Pancreas (tissue), 10 donors: ENCODE results near the gene ZMIZ1. TPM values are rescaled to one million over a fixed set of nuclear protein-coding genes. Genes with fewer than 3 reads are reported as not detected.

ENCODE experiments used
- ATAC-seq, 4 donors: fragments of 200-7000 bp; cut with Tn5 transposase; one replicate each; pipeline versions ENCODE4 v1.8.0 to v1.9.1; 2020; ENCODE audit warnings: mild to moderate bottlenecking in 4 of 4, moderate library complexity in 4 of 4
- DNase-seq, 6 donors: peaks; one replicate each; pipeline ENCODE4 v3.0.0-alpha.2; 2020
- FAIRE-seq: peaks from 2 replicates; lab custom pipeline; 2012; peaks lifted over from hg19 to GRCh38; lab: Jason Lieb, UNC
- H3K27ac ChIP-seq, 4 donors: fragments of 200-600 bp; sonication (generic); 1 replicate in 3 of 4; 2 replicates in 1 of 4; pipeline versions ENCODE4 v1.5.0 to v1.8.0; 2020
- H3K27me3 ChIP-seq, 4 donors: fragments of 200-600 bp; one replicate each; pipeline ENCODE4 v1.8.0; 2021
- H3K36me3 ChIP-seq, 3 donors: fragments of 200-600 bp; sonication (generic) in 1 of 3; one replicate each; pipeline versions ENCODE4 v1.5.0 to v1.8.0; 2020 to 2021
- H3K4me1 ChIP-seq, 3 donors: fragments of 200-600 bp; one replicate each; pipeline ENCODE4 v1.8.0; 2021
- H3K4me3 ChIP-seq, 4 donors: fragments of 200-600 bp; sonication (generic) in 2 of 4; one replicate each; pipeline versions ENCODE4 v1.5.0 to v1.8.0; 2020 to 2021
- H3K9me3 ChIP-seq, 4 donors: fragments of 200-600 bp; one replicate each; pipeline ENCODE4 v1.8.0; 2021
- CTCF ChIP-seq, 4 donors: fragments of 200-600 bp; sonication (generic) in 3 of 4; IDR thresholded peaks; one replicate each; pipeline versions ENCODE4 v1.5.0 to v1.8.0; 2021; ENCODE audit warnings: antibody characterized with exemption in 4 of 4
- WGBS, 2 donors: extraction: QIAGEN DNeasy Blood & Tissue Kit; methylation state at CpG; one replicate each; pipeline ENCODE4 v1.1.7; 2013; 5-methylcytosine and 5-hydroxymethylcytosine counted together
- intact Hi-C, 3 donors: fragments of 100-400 bp; cut with DNase I; formaldehyde crosslinking; loops; one replicate each; pipeline versions ENCODE4 v1.11.1 to v1.14.2; 2022
- polyA plus RNA-seq, 2 donors: library from polyadenylated mRNA; stranded (reverse); fragments of 200-250 nt; gene quantifications; one replicate each; pipeline ENCODE4 v1.2.3, GENCODE V29; 2013
- total RNA-seq, 6 donors: library from RNA; stranded (reverse); fragmentation: NEBNext Ultra II Directional in 4 of 6; extraction: Animal tissue kit (Norgen Biotek cat#: 25700) in 4 of 6; gene quantifications; one replicate each; pipeline versions ENCODE4 v1.2.1 to v1.2.4, GENCODE V29; 2021 to 2023
- donor health status: healthy with polysubstance abuse.
- donor health status: DM: no; HTN: no; CAD: no; lungs with moderate emphysema.
- donor health status: DM: no; HTN: no; CAD: no.
- donor health status: control.
- donor health status: control.
- donor health status: Bipolar disorder and iron deficiency.
- donor health status: DM: yes; HTN: yes; CAD: no.
- donor health status: DM: no; HTN: no; CAD: no.
- donor health status: DM: no; HTN: no; CAD: no.
- donor health status: DM: yes; HTN: yes; CAD: no.

Gene ZMIZ1
- total and polyA plus RNA-seq, 8 donors, result 14.5 to 45.0 (median 21.9) TPM

GRCh38 chr10:79145174-79145483 is 76.4 kb downstream of the ZMIZ1 start:
- 89 to 90% methylated on average over 5 of the region's 5 CpGs for WGBS, 2 donors
- Histone ChIP-seq H3K4me3 (no peak overlapping the region), H3K4me1 (peaks cover 4 to 40% (median 13%) of the 10 kb centered on the region in 3 donors), H3K36me3 (peaks cover 0 to 17% (median 7%) of the 10 kb centered on the region in 3 donors), H3K27ac (peak overlapping the region in 1 of 4 donors; percentile 64), H3K9me3 (no peaks in the 10 kb centered on the region), H3K27me3 (no peaks in the 10 kb centered on the region)
- no peak for TF ChIP-seq CTCF (IDR thresholded peaks at IDR 0.05)
- FAIRE-seq (no peak), ATAC-seq (no peak), DNase-seq (no peak)
- intact Hi-C loops, result no loop called here

- FAIRE-seq, result no peak
- Histone ChIP-seq H3K27ac (peak overlapping the region; percentile 23 to 78 (median 61)), H3K4me1 (peaks cover 4 to 40% (median 13%) of the 10 kb centered on the region in 3 donors), H3K4me3 (no peak overlapping the region), H3K27me3 (no peaks in the 10 kb centered on the region), H3K36me3 (peaks cover 0 to 13% (median 1%) of the 10 kb centered on the region in 3 donors), H3K9me3 (no peaks in the 10 kb centered on the region)
- no peak for TF ChIP-seq CTCF (IDR thresholded peaks at IDR 0.05)
- 92 to 98% methylated on average over 9 of the region's 9 CpGs for WGBS, 2 donors
- intact Hi-C loops, result no loop called here
- ATAC-seq, result no peak
- no peak for DNase-seq
Observed at GRCh38 chr10:79145517-79146470, 77.0 kb downstream of the ZMIZ1 start.

- peaks cover 0 to 6% (median 0%) of the 10 kb centered on the region in 3 donors for H3K36me3 ChIP-seq
- ATAC-seq (peak; percentile 57 to 70 (median 65)), FAIRE-seq (no peak), DNase-seq (peak in 4 of 6 donors; percentile 56 to 72 (median 63))
- WGBS, 2 donors, result 28 to 45% methylated on average over 13 of the region's 13 CpGs
- H3K27me3 ChIP-seq, result no peaks in the 10 kb centered on the region
- intact Hi-C loops, result no loop called here
- H3K27ac ChIP-seq, result peak overlapping the region; percentile 23 to 78 (median 61)
- H3K4me3 ChIP-seq, result no peak overlapping the region
- no peaks in the 10 kb centered on the region for H3K9me3 ChIP-seq
- no peak for TF ChIP-seq CTCF (IDR thresholded peaks at IDR 0.05)
- H3K4me1 ChIP-seq, result peaks cover 4 to 40% (median 13%) of the 10 kb centered on the region in 3 donors
Observed at GRCh38 chr10:79146611-79147130, 77.9 kb downstream of the ZMIZ1 start.

GRCh38 chr10:79147306-79147705 is 78.5 kb downstream of the ZMIZ1 start:
- peaks cover 4 to 40% (median 13%) of the 10 kb centered on the region in 3 donors for H3K4me1 ChIP-seq
- ATAC-seq (no peak), FAIRE-seq (no peak), DNase-seq (peak in 1 of 6 donors; percentile 34)
- H3K9me3 ChIP-seq, result no peaks in the 10 kb centered on the region
- intact Hi-C loops, result no loop called here
- H3K27me3 ChIP-seq, result no peaks in the 10 kb centered on the region
- WGBS, 2 donors, result 89 to 100% methylated on average over 5 of the region's 5 CpGs
- H3K4me3 ChIP-seq, result no peak overlapping the region
- H3K27ac ChIP-seq, result peak overlapping the region; percentile 23 to 78 (median 57)
- H3K36me3 ChIP-seq, result peaks cover 0 to 4% (median 0%) of the 10 kb centered on the region in 3 donors
- no peak for TF ChIP-seq CTCF (IDR thresholded peaks at IDR 0.05)
